NCI-H2227 treated with DMSO at 0.1 percent for 48 hours (cell line): Measurements from ENCODE around the gene SND1.
"Not testable (repeated sequence)": the region's sequence is repeated elsewhere in the genome, so short reads cannot be mapped to it uniquely, and the experiment has no call there.

Experiments
- DNase-seq: peaks from one replicate; lab custom pipeline; 2025; lab: John Stamatoyannopoulos, UW

Gene SND1

GRCh38 chr7:128100225-128100948, 448.4 kb downstream of the SND1 start:
- no peak for DNase-seq

- DNase-seq, result no peak
Measured at GRCh38 chr7:128100949-128101713, 449.1 kb downstream of the SND1 start.

GRCh38 chr7:128102490-128103291, 450.7 kb downstream of the SND1 start:
- no peak for DNase-seq

GRCh38 chr7:128103498-128104107, 451.6 kb downstream of the SND1 start:
- DNase-seq, result no peak

GRCh38 chr7:128104108-128104742, 452.2 kb downstream of the SND1 start:
- no peak for DNase-seq

GRCh38 chr7:128105228-128106022, 453.4 kb downstream of the SND1 start:
- no peak for DNase-seq

GRCh38 chr7:128106821-128107220, 454.8 kb downstream of the SND1 start:
- DNase-seq, result no peak

GRCh38 chr7:128107516-128107915, 455.5 kb downstream of the SND1 start:
- not testable (repeated sequence) for DNase-seq

- no peak for DNase-seq
Measured at GRCh38 chr7:128108129-128108528, 456.1 kb downstream of the SND1 start.

GRCh38 chr7:128108641-128109423, 456.8 kb downstream of the SND1 start:
- DNase-seq, result no peak

- DNase-seq, result not testable (repeated sequence)
Measured at GRCh38 chr7:128109424-128109969, 457.5 kb downstream of the SND1 start.

GRCh38 chr7:128110641-128111364, 458.8 kb downstream of the SND1 start:
- no peak for DNase-seq

- peak; percentile 13 for DNase-seq
Measured at GRCh38 chr7:128112018-128112780, 460.2 kb downstream of the SND1 start.

GRCh38 chr7:128112781-128113221, 460.8 kb downstream of the SND1 start:
- no peak for DNase-seq

- no peak for DNase-seq
Measured at GRCh38 chr7:128113839-128114238, 461.8 kb downstream of the SND1 start.

GRCh38 chr7:128114806-128115205, 462.8 kb downstream of the SND1 start:
- no peak for DNase-seq

- DNase-seq, result no peak
Measured at GRCh38 chr7:128115336-128115820, 463.4 kb downstream of the SND1 start.
